H1 (cell line): ENCODE measurements around the gene PFDN6. TPM values are rescaled to one million over a fixed set of nuclear protein-coding genes. Genes with fewer than 3 reads are reported as not detected.

ENCODE experiments used
- BACH1 ChIP-seq: IDR thresholded peaks from 2 replicates; pipeline ENCODE4 v1.6.1; 2012; ENCODE audit warnings: low read length, improper control_type of control experiment
- BRCA1 ChIP-seq: IDR thresholded peaks from 2 replicates; pipeline ENCODE4 v1.6.1; 2012; ENCODE audit warnings: low read depth, low read length, improper control_type of control experiment
- CBX8 ChIP-seq: fragments of 300-800, 300-1000 bp; sonication (generic); IDR thresholded peaks from 2 replicates; pipeline ENCODE4 v1.7.1; 2016; ENCODE audit warnings: low read depth, low read length, borderline replicate concordance
- CEBPB ChIP-seq: IDR thresholded peaks from 2 replicates; pipeline ENCODE4 v1.6.1; 2012; ENCODE audit warnings: low read depth, low read length
- CHD2 ChIP-seq: IDR thresholded peaks from 2 replicates; pipeline ENCODE4 v1.6.1; 2012; ENCODE audit warnings: low read length, improper control_type of control experiment
- EP300 ChIP-seq, 2 experiments: IDR thresholded peaks; 1 replicate in 1 of 2; 2 replicates in 1 of 2; pipeline ENCODE4 v1.6.1; 2011 to 2012; ENCODE audit warnings: low read depth in 2 of 2, low read length in 2 of 2, mild to moderate bottlenecking in 2 of 2, borderline replicate concordance in 1 of 2, inconsistent platforms in 1 of 2, moderate library complexity in 1 of 2
- FOSL1 ChIP-seq: IDR thresholded peaks from 2 replicates; pipeline ENCODE4 v1.6.1; 2011; ENCODE audit warnings: mild to moderate bottlenecking, low read depth, low read length, moderate library complexity; ENCODE audit not compliant: insufficient read depth
- GTF2F1 ChIP-seq: IDR thresholded peaks from 2 replicates; pipeline ENCODE4 v1.6.1; 2012; ENCODE audit warnings: low read depth, low read length, improper control_type of control experiment, borderline replicate concordance
- HDAC2 ChIP-seq, 2 experiments: fragments of 300-600 bp in 1 of 2; sonication (generic) in 1 of 2; IDR thresholded peaks; 2 replicates each; pipeline ENCODE4 v1.6.1; 2011 to 2012; ENCODE audit warnings: low read depth in 2 of 2, low read length in 2 of 2, mild to moderate bottlenecking in 2 of 2, moderate library complexity in 2 of 2, borderline replicate concordance in 1 of 2, inconsistent platforms in 1 of 2
- JUN ChIP-seq: IDR thresholded peaks from 2 replicates; pipeline ENCODE4 v1.6.1; 2011; ENCODE audit warnings: low read depth, mild to moderate bottlenecking, improper control_type of control experiment, low read length
- JUND ChIP-seq: IDR thresholded peaks from 2 replicates; pipeline ENCODE4 v1.6.1; 2011; ENCODE audit warnings: mild to moderate bottlenecking, improper control_type of control experiment, low read length
- POLR2A ChIP-seq, 2 experiments: IDR thresholded peaks; 1 replicate in 1 of 2; 2 replicates in 1 of 2; pipeline ENCODE4 v1.6.1; 2011; ENCODE audit warnings: low read depth in 2 of 2, low read length in 2 of 2, mild to moderate bottlenecking in 2 of 2; ENCODE audit errors: control extremely low read depth in 1 of 2
- RAD21 ChIP-seq, 2 experiments: IDR thresholded peaks in 1 of 2; conservative IDR thresholded peaks in 1 of 2; 2 replicates each; pipeline ENCODE4 v1.6.1; 2011; ENCODE audit warnings: low read depth in 2 of 2, low read length in 2 of 2, improper control_type of control experiment in 1 of 2, inconsistent platforms in 1 of 2, mild to moderate bottlenecking in 1 of 2, moderate library complexity in 1 of 2
- RFX5 ChIP-seq: IDR thresholded peaks from 2 replicates; pipeline ENCODE4 v1.6.1; 2011; ENCODE audit warnings: low read depth, low read length, improper control_type of control experiment, borderline replicate concordance
- SRF ChIP-seq: IDR thresholded peaks from 2 replicates; pipeline ENCODE4 v1.6.1; 2011; ENCODE audit warnings: mild to moderate bottlenecking, low read depth, low read length, moderate library complexity
- ZNF274 ChIP-seq: IDR thresholded peaks from 2 replicates; pipeline ENCODE4 v1.7.0; 2012; ENCODE audit warnings: low read length, borderline replicate concordance; ENCODE audit errors: extremely low read depth
- polyA plus RNA-seq, 7 experiments: library from polyadenylated mRNA; depleted of rRNA in 3 of 7; stranded (reverse) in 5 of 7; unstranded in 2 of 7; fragments of >200 nt in 5 of 7; fragments of 200-250 nt in 2 of 7; gene quantifications; 1 replicate in 5 of 7; 2 replicates in 1 of 7; 4 replicates in 1 of 7; pipeline versions ENCODE4 v1.2.1 to v1.2.3, GENCODE V29; 2011 to 2013; ENCODE audit warnings: missing spikeins in 2 of 7, mixed read lengths in 2 of 7
- total RNA-seq: library from RNA; stranded (reverse); fragmentation: NEBNext Ultra II Directional; extraction: Animal tissue kit (Norgen Biotek cat#: 25700); gene quantifications from 2 replicates; pipeline ENCODE4 v1.2.1, GENCODE V29; 2021
- TF ChIP-seq, protein P1 (sequence below): IDR thresholded peaks from 2 replicates; pipeline ENCODE4 v1.6.1; 2012; ENCODE audit warnings: inconsistent platforms
- TF ChIP-seq, protein P2 (sequence below), 3 experiments: IDR thresholded peaks; 1 replicate in 2 of 3; 2 replicates in 1 of 3; pipeline versions ENCODE4 v1.5.1 to v1.6.1; 2011; ENCODE audit warnings: low read length in 3 of 3, mild to moderate bottlenecking in 3 of 3, inconsistent platforms in 2 of 3, low read depth in 1 of 3, moderate library complexity in 1 of 3; ENCODE audit not compliant: insufficient read depth in 1 of 3; ENCODE audit errors: control extremely low read depth in 1 of 3

PFDN6 gene
- total and polyA plus RNA-seq, 2 of the 8 experiments (the other 6 are each of a cell fraction or from before 2014, with no cell fraction given) = 32.0 to 95.7 TPM

- TF ChIP-seq JUN (no peak), EP300 (IDR thresholded peaks at IDR 0.05; ENCODE audit: borderline replicate concordance in 1 of 2, low read depth in 2 of 2, low read length in 2 of 2) (no peak), CEBPB (no peak), HDAC2 (IDR thresholded peaks at IDR 0.05; ENCODE audit: borderline replicate concordance in 1 of 2, low read depth in 2 of 2, low read length in 2 of 2) (no peak), RFX5 (no peak), FOSL1 (no peak), RAD21 (IDR thresholded peaks at IDR 0.05 in 1 of 2, conservative IDR thresholded peaks at IDR 0.05 in 1 of 2; ENCODE audit: low read depth in 2 of 2, low read length in 2 of 2) (no peak), BACH1 (no peak), CBX8 (no peak), JUND (no peak), ZNF274 (no peak), POLR2A (IDR thresholded peaks at IDR 0.05; ENCODE audit: control extremely low read depth in 1 of 2, low read depth in 2 of 2, low read length in 2 of 2) (peak in 1 of 2 experiments; percentile 61; a peak in 2 of 3 replicates), GTF2F1 (no peak), CHD2 (no peak), SRF (no peak), BRCA1 (no peak)
- TF ChIP-seq, protein P1, sequence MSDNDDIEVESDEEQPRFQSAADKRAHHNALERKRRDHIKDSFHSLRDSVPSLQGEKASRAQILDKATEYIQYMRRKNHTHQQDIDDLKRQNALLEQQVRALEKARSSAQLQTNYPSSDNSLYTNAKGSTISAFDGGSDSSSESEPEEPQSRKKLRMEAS = 0 out of 2 replicates have a peak, but pooled peaks have one; percentile 28
- TF ChIP-seq, protein P2, sequence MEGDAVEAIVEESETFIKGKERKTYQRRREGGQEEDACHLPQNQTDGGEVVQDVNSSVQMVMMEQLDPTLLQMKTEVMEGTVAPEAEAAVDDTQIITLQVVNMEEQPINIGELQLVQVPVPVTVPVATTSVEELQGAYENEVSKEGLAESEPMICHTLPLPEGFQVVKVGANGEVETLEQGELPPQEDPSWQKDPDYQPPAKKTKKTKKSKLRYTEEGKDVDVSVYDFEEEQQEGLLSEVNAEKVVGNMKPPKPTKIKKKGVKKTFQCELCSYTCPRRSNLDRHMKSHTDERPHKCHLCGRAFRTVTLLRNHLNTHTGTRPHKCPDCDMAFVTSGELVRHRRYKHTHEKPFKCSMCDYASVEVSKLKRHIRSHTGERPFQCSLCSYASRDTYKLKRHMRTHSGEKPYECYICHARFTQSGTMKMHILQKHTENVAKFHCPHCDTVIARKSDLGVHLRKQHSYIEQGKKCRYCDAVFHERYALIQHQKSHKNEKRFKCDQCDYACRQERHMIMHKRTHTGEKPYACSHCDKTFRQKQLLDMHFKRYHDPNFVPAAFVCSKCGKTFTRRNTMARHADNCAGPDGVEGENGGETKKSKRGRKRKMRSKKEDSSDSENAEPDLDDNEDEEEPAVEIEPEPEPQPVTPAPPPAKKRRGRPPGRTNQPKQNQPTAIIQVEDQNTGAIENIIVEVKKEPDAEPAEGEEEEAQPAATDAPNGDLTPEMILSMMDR (IDR thresholded peaks at IDR 0.05; ENCODE audit: control extremely low read depth in 1 of 3, insufficient read depth in 1 of 3, low read depth in 1 of 3, low read length in 3 of 3) = no peak
These were observed 25.8 kb downstream of the PFDN6 start (continued) for GRCh38 chr6:33314943-33315792.
